OCI-LY7 (cell line): ENCODE results near the gene IL22RA2.

Source experiments
- EZH2phosphoT487 ChIP-seq: fragments of 200-600 bp; sonication (generic); IDR thresholded peaks from 2 replicates; pipeline ENCODE4 v1.6.1; 2018; ENCODE audit warnings: low read depth, borderline replicate concordance, mild to moderate bottlenecking, mixed run types, antibody characterized with exemption, low read length, moderate library complexity, mixed read lengths
- TF ChIP-seq, protein P1 (sequence below): fragments of 200-600 bp; sonication (generic); conservative IDR thresholded peaks from 2 replicates; pipeline ENCODE4 v1.5.1; 2014; ENCODE audit warnings: mild to moderate bottlenecking, antibody characterized with exemption, low read length, moderate library complexity, mixed read lengths

DNA sequence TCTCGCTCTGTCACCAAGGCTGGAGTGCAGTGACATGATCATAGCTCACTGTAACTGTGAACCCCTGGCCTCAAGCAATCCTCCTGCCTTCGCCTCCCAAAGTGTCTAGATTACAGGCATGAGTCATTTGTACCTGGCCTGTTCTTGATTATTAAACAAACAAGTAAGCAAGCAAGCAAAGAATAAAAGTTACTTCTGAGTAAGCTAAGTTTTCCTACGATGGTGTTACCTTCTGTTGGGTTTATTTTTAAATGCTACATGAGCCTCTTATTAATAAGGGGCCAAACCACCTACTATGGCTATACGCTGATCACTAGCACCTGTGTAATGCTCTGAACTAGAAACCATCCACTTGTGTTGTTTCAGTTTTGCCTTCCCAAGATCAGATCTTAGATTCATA is 50.8 kb downstream of the IL22RA2 start:
- TF ChIP-seq, protein P1, sequence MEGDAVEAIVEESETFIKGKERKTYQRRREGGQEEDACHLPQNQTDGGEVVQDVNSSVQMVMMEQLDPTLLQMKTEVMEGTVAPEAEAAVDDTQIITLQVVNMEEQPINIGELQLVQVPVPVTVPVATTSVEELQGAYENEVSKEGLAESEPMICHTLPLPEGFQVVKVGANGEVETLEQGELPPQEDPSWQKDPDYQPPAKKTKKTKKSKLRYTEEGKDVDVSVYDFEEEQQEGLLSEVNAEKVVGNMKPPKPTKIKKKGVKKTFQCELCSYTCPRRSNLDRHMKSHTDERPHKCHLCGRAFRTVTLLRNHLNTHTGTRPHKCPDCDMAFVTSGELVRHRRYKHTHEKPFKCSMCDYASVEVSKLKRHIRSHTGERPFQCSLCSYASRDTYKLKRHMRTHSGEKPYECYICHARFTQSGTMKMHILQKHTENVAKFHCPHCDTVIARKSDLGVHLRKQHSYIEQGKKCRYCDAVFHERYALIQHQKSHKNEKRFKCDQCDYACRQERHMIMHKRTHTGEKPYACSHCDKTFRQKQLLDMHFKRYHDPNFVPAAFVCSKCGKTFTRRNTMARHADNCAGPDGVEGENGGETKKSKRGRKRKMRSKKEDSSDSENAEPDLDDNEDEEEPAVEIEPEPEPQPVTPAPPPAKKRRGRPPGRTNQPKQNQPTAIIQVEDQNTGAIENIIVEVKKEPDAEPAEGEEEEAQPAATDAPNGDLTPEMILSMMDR, result no peak
- TF ChIP-seq EZH2phosphoT487, result no peak
